Caco-2 (cell line): Measurements from ENCODE around the gene KCNC1. TPM values are rescaled to one million over a fixed set of nuclear protein-coding genes. Genes with fewer than 3 reads are reported as not detected.

Experiments
- BruUV-seq: library from RNA; stranded (reverse); fragments of 400-500 nt; replicated peaks from 2 replicates; lab custom pipeline; 2021; lab: Mats Ljungman, UMichigan
- CTCF ChIA-PET: fragments of 300-600 bp; sonication (Branson Sonifier 250); formaldehyde crosslinking; loops from one replicate; lab custom pipeline; 2022; ENCODE audit warnings: antibody characterized with exemption; lab: Charles Lee
- POLR2A ChIA-PET: fragments of 300-600 bp; sonication (Branson Sonifier 250); formaldehyde crosslinking; loops from one replicate; lab custom pipeline; 2022; ENCODE audit warnings: antibody characterized with exemption; lab: Charles Lee
- DNase-seq, 2 experiments: peaks; one replicate each; pipeline versions ENCODE4 v3.0.0 to v3.0.0-alpha.2; 2020 to 2022
- H3K27me3 ChIP-seq: replicated peaks from 2 replicates; pipeline ENCODE4 v1.6.0; 2011; ENCODE audit warnings: low read length; ENCODE audit not compliant: control insufficient read depth, insufficient read depth
- H3K36me3 ChIP-seq: 2 replicates; pipeline ENCODE4 v1.5.1; 2011; ENCODE audit warnings: low read length; ENCODE audit not compliant: control insufficient read depth, insufficient read depth
- H3K4me1 ChIP-seq: fragments of 250-450 bp; sonication (Bioruptor Pico); 2 replicates; pipeline ENCODE4 v1.5.1; 2020; ENCODE audit warnings: mild to moderate bottlenecking
- H3K4me3 ChIP-seq: 2 replicates; pipeline ENCODE4 v1.5.1; 2011; ENCODE audit warnings: low read depth, mild to moderate bottlenecking, control low read depth, low read length
- H3K9me3 ChIP-seq: fragments of 250-450 bp; sonication (Bioruptor Pico); 2 replicates; pipeline ENCODE4 v1.5.1; 2020; ENCODE audit warnings: mild to moderate bottlenecking, moderate library complexity
- H3K27ac Mint-ChIP-seq: one replicate; pipeline ENCODE4 v1.8.0; 2022; ENCODE audit warnings: mixed read lengths; ENCODE audit not compliant: unreplicated experiment
- H3K27me3 Mint-ChIP-seq: one replicate; pipeline ENCODE4 v1.8.0; 2022; ENCODE audit warnings: mixed read lengths; ENCODE audit not compliant: insufficient read depth, unreplicated experiment
- H3K36me3 Mint-ChIP-seq: one replicate; pipeline ENCODE4 v1.8.0; 2022; ENCODE audit warnings: mild to moderate bottlenecking, mixed read lengths; ENCODE audit not compliant: insufficient read depth, unreplicated experiment
- H3K4me1 Mint-ChIP-seq: one replicate; pipeline ENCODE4 v1.8.0; 2022; ENCODE audit warnings: low read depth, mixed read lengths; ENCODE audit not compliant: unreplicated experiment
- H3K4me3 Mint-ChIP-seq: one replicate; pipeline ENCODE4 v1.8.0; 2022; ENCODE audit warnings: mild to moderate bottlenecking, moderate library complexity, mixed read lengths; ENCODE audit not compliant: unreplicated experiment
- H3K9me3 Mint-ChIP-seq: one replicate; pipeline ENCODE4 v1.8.0; 2022; ENCODE audit warnings: mixed read lengths; ENCODE audit not compliant: unreplicated experiment
- intact Hi-C: fragments of 100-400 bp; cut with micrococcal nuclease; formaldehyde crosslinking; loops from one replicate; pipeline ENCODE4 v1.10.0; 2022; ENCODE audit not compliant: unreplicated experiment
- total RNA-seq: library from RNA; stranded (reverse); gene quantifications from 2 replicates; pipeline ENCODE4 v1.2.3, GENCODE V29; 2022
- TF ChIP-seq, protein P1 (sequence below), 2 experiments: fragments of 200-600 bp in 1 of 2; IDR thresholded peaks; 1 replicate in 1 of 2; 2 replicates in 1 of 2; pipeline versions ENCODE4 v1.5.1 to v1.8.0; 2011 to 2022; ENCODE audit warnings: antibody characterized with exemption in 1 of 2, control low read depth in 1 of 2, inconsistent platforms in 1 of 2, low read depth in 1 of 2, low read length in 1 of 2, mild to moderate bottlenecking in 1 of 2, moderate library complexity in 1 of 2; ENCODE audit not compliant: insufficient read depth in 1 of 2, severe bottlenecking in 1 of 2, unreplicated experiment in 1 of 2

The KCNC1 gene
- total RNA-seq, 1 experiment from 2014 or later, result 0.07 TPM

DNA sequence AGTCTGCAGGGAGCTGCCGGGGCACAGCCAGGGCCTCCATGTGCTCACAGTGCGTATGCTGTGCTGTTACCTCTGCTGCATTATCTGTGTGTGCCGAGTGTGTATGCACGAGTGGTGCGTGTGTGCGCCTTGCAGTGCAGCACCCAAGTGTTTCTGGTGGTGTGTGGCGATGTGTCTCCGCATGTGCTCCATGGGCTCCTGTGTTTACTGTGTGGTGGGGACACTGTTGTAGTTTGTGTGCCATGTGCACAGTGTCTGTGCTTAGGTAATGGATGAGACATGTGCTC is 31.4 kb downstream of the KCNC1 start:
- Histone ChIP-seq H3K4me1 (0 out of 2 replicates have a peak, but pooled peaks cover 4% of the 10 kb centered on the region), H3K9me3 (no peaks in the 10 kb centered on the region), H3K27me3 (no peaks in the 10 kb centered on the region), H3K4me3 (no peak overlapping the region), H3K36me3 (no peaks in the 10 kb centered on the region)
- no TSS peak for BruUV-seq
- intact Hi-C loops, result no loop called here
- Mint-ChIP-seq H3K4me3 (no peak overlapping the region), H3K27ac (no peak overlapping the region), H3K9me3 (no peaks in the 10 kb centered on the region), H3K4me1 (no peaks in the 10 kb centered on the region), H3K27me3 (no peaks in the 10 kb centered on the region), H3K36me3 (no peaks in the 10 kb centered on the region)
- POLR2A ChIA-PET, result no interaction called here
- no peak for DNase-seq
- CTCF ChIA-PET, result interaction anchor here (1.6 kb wide), 1 partner anchor 35 kb away, joined by 5 read pairs; no protein-coding TSS in a partner anchor
- TF ChIP-seq, protein P1, sequence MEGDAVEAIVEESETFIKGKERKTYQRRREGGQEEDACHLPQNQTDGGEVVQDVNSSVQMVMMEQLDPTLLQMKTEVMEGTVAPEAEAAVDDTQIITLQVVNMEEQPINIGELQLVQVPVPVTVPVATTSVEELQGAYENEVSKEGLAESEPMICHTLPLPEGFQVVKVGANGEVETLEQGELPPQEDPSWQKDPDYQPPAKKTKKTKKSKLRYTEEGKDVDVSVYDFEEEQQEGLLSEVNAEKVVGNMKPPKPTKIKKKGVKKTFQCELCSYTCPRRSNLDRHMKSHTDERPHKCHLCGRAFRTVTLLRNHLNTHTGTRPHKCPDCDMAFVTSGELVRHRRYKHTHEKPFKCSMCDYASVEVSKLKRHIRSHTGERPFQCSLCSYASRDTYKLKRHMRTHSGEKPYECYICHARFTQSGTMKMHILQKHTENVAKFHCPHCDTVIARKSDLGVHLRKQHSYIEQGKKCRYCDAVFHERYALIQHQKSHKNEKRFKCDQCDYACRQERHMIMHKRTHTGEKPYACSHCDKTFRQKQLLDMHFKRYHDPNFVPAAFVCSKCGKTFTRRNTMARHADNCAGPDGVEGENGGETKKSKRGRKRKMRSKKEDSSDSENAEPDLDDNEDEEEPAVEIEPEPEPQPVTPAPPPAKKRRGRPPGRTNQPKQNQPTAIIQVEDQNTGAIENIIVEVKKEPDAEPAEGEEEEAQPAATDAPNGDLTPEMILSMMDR (IDR thresholded peaks at IDR 0.05; ENCODE audit: insufficient read depth in 1 of 2, low read depth in 1 of 2, low read length in 1 of 2, severe bottlenecking in 1 of 2, unreplicated experiment in 1 of 2), result no peak

DNA sequence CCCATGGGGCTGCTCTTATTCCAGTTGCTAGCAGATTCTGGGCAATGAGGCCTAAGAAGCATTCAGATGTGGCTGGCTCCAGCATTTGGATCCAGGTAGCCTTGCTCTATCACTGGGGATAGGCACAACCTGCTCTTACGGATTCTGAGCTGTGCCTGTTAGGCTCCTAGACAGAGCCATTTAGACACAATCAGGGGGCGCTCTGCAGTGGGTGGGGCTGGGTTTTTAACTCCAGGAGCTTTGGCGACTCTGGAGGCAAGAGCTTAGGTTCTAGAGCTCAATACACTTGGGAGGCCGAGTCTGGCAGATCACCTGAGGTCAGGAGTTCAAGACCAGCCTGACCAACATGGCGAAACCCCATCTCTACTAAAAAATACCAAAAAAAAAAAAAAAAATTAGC is 32.0 kb downstream of the KCNC1 start:
- H3K9me3 Mint-ChIP-seq, result no peaks in the 10 kb centered on the region
- ChIA-PET CTCF (interaction anchor here (0.7 to 1.6 kb wide), 2 partner anchors 36 to 168 kb away, joined by 4 to 5 read pairs; no protein-coding TSS in a partner anchor), POLR2A (no interaction called here)
- H3K4me1 Mint-ChIP-seq, result no peaks in the 10 kb centered on the region
- Histone ChIP-seq H3K27me3 (no peaks in the 10 kb centered on the region), H3K4me1 (0 out of 2 replicates have a peak, but pooled peaks cover 4% of the 10 kb centered on the region), H3K4me3 (no peak overlapping the region), H3K9me3 (no peaks in the 10 kb centered on the region), H3K36me3 (no peaks in the 10 kb centered on the region)
- no peak overlapping the region for H3K4me3 Mint-ChIP-seq
- intact Hi-C loops, result no loop called here
- H3K27me3 Mint-ChIP-seq, result no peaks in the 10 kb centered on the region
- no TSS peak for BruUV-seq
- no peak overlapping the region for H3K27ac Mint-ChIP-seq
- no peaks in the 10 kb centered on the region for H3K36me3 Mint-ChIP-seq
- TF ChIP-seq, protein P1 (IDR thresholded peaks at IDR 0.05; ENCODE audit: insufficient read depth in 1 of 2, low read depth in 1 of 2, low read length in 1 of 2, severe bottlenecking in 1 of 2, unreplicated experiment in 1 of 2), result peak in 1 of 2 experiments; percentile 15
- DNase-seq, result no peak

DNA sequence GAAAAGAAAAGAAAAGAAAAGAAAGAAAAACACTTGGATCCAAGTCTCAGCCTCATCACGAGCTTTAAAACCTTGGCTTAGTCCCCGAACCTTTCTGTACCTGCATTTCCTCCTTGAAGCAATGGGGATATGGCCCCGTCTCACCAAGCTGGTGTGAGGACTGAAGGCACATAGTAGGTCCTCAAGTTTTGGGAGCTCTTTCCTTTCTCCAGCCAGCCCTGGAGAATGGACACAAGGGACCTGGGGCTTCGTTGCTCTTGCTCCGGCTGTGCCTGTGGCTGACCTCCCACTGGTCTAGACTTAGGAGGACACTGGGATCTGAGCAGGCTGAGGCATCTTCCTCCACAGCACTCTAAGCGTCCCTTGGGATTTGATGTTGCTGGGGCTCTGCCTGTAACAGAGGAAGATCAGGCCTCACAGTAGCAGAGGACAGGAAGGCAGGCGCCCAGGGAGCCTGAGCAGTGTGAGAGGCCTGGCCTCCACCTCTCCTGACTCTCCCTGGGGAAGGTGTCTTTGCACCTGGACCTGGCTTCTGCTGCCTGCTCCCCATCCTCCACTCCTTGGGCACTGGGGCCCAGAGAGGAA is 32.8 kb downstream of the KCNC1 start:
- TF ChIP-seq, protein P1 (IDR thresholded peaks at IDR 0.05; ENCODE audit: insufficient read depth in 1 of 2, low read depth in 1 of 2, low read length in 1 of 2, severe bottlenecking in 1 of 2, unreplicated experiment in 1 of 2), result no peak
- intact Hi-C loops, result no loop called here
- CTCF ChIA-PET, result interaction anchor here (0.6 to 1.6 kb wide), 5 partner anchors 36 to 219 kb away, joined by 3 to 5 read pairs (median 3); no protein-coding TSS in a partner anchor
- H3K4me1 Mint-ChIP-seq, result no peaks in the 10 kb centered on the region
- H3K36me3 Mint-ChIP-seq, result no peaks in the 10 kb centered on the region
- no TSS peak for BruUV-seq
- no peaks in the 10 kb centered on the region for H3K36me3 ChIP-seq
- no peaks in the 10 kb centered on the region for H3K9me3 Mint-ChIP-seq
- no peak overlapping the region for H3K27ac Mint-ChIP-seq
- no peak overlapping the region for H3K4me3 Mint-ChIP-seq
- no peaks in the 10 kb centered on the region for H3K27me3 Mint-ChIP-seq
- no peaks in the 10 kb centered on the region for H3K27me3 ChIP-seq
- no peak for DNase-seq
- H3K4me1 ChIP-seq, result 0 out of 2 replicates have a peak, but pooled peaks cover 4% of the 10 kb centered on the region
- H3K4me3 ChIP-seq, result no peak overlapping the region
- POLR2A ChIA-PET, result no interaction called here
- H3K9me3 ChIP-seq, result no peaks in the 10 kb centered on the region
